Activated naive CD8-positive, alpha-beta T cell treated with anti-CD3 and anti-CD28 coated beads, Interleukin-2, amount 50 U/mL, for 16 hours (primary cell): ENCODE data around the gene SERPINC1.
"Not testable (repeated sequence)": the region's sequence is repeated elsewhere in the genome, so short reads cannot be mapped to it uniquely, and the experiment has no call there.

ENCODE experiments used
- DNase-seq: peaks from one replicate; pipeline ENCODE4 v3.0.0-alpha.2; 2020; ENCODE audit warnings: low read depth, low spot score

The SERPINC1 gene

GRCh38 chr1:173863224-173864161, 53.6 kb downstream of the SERPINC1 start:
- DNase-seq: no peak

GRCh38 chr1:173862769-173863223, 54.3 kb downstream of the SERPINC1 start:
- no peak for DNase-seq

GRCh38 chr1:173862146-173862768, 54.9 kb downstream of the SERPINC1 start:
- DNase-seq: not testable (repeated sequence)

- DNase-seq: no peak
Measured at GRCh38 chr1:173861731-173862145, 55.4 kb downstream of the SERPINC1 start.

GRCh38 chr1:173860065-173860464, 57.1 kb downstream of the SERPINC1 start:
- DNase-seq: no peak

- DNase-seq: not testable (repeated sequence)
Measured at GRCh38 chr1:173859547-173859946, 57.6 kb downstream of the SERPINC1 start.

GRCh38 chr1:173857363-173857917, 59.7 kb downstream of the SERPINC1 start:
- DNase-seq: no peak

- DNase-seq: no peak
Measured at GRCh38 chr1:173856903-173857302, 60.2 kb downstream of the SERPINC1 start.

GRCh38 chr1:173856014-173856413, 61.1 kb downstream of the SERPINC1 start:
- no peak for DNase-seq
